Subcutaneous adipose tissue (tissue), 4 donors: ENCODE results near the gene ARL14EP. TPM values are rescaled to one million over a fixed set of nuclear protein-coding genes. Genes with fewer than 3 reads are reported as not detected.

ENCODE experiments used
- CTCF ChIP-seq: fragments of 450-650 bp; IDR thresholded peaks from one replicate; pipeline ENCODE4 v1.5.1; 2016; ENCODE audit warnings: low read depth, mild to moderate bottlenecking, control low read depth, antibody characterized with exemption, moderate library complexity
- total RNA-seq, 4 donors: library from RNA; depleted of rRNA; stranded (reverse); fragments of >200 nt; gene quantifications; one replicate each; pipeline ENCODE4 v1.1.0, GENCODE V29; 2016

Gene ARL14EP
- total RNA-seq, 4 donors from 2014 or later: 16.0 to 28.0 (median 21.9) TPM

DNA sequence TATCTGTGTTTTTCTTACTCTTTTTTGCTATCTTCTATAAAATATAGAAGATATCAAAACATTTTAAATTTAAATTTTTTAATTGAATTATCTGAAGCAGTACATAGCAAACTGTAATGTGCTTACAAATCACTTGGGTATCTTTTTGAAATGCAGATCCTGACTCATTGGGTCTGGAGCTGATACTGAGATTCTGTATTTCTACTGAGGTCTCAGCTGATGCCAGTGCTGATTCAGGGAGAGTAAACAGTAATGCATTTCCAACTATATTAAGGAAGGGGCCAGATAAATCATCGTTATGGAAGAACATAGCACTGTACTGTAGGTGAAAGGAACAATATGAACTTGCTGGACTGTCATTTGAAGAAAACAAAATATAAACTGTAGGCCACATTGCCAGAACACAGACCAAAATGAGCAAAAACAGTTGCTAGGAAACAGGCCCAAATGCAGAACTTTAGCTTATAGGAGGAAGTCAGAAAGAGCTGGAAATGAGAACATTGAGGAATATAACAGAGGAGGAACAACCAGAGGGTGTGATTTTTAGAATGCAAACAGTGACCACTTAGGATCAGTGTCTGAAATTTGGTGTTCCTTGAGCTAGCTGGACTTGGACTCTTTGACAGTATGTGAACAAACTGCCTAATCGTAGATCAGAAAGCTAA, 3.3 kb downstream of the ARL14EP start:
- TF ChIP-seq CTCF: no peak

DNA sequence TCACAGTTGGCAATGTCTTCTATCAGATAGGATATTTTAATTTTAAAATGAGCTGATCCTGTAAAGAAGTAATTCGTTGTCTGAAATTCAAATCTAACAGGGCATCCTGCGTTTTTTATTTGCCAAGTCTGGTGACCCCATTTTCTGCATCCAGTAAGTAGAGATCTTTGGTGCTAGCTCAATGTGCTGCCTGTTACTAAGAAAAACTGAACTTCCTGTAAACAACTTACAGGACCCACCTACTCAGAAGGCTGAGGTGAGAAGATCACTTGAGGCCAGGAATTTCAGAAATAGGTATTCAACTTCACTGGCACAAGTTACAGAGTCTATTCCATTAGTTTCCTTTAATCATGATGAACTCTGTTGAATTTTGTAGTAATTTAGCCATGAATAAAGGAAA, 4.0 kb downstream of the ARL14EP start:
- TF ChIP-seq CTCF: no peak

GRCh38 chr11:30328681-30329080, 5.8 kb downstream of the ARL14EP start:
- no peak for TF ChIP-seq CTCF

- TF ChIP-seq CTCF: no peak
Measured at GRCh38 chr11:30329150-30329940, 6.4 kb downstream of the ARL14EP start.

- no peak for TF ChIP-seq CTCF
Measured at GRCh38 chr11:30333405-30333804, 10.5 kb downstream of the ARL14EP start.

GRCh38 chr11:30342736-30343166, 19.8 kb downstream of the ARL14EP start:
- TF ChIP-seq CTCF: no peak

DNA sequence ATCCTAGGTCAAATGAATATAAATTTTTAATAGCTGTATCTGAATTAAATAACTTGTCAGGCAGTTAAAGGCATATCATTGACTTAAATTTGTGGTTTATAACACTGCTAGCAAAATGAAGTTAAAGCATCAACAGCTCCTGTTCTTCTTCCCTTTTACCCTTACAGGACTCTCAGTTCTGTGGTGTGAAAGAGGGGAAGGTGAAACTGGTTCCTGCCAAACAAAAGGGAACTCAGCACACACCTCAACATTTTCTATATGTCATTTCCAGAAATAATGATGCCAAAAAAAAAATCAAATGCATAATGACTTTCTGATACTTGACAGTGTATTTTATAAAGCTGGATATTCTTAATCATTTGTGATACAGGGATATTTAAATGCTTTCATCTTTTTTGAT, 21.2 kb downstream of the ARL14EP start:
- TF ChIP-seq CTCF: no peak
